Stimulated activated CD4-positive, alpha-beta T cell treated with anti-CD3 and anti-CD28 coated beads, Interleukin-1b, Interleukin-23, amount 100 ng/mL, for 1 hour (primary cell): ENCODE results near the gene JAG1.

ENCODE experiments used
- DNase-seq, 2 donors: peaks; one replicate each; pipeline ENCODE4 v3.0.0-alpha.2; 2020; ENCODE audit warnings: low read depth in 2 of 2

The JAG1 gene

GRCh38 chr20:10699941-10700340 lies 26.1 kb upstream of the JAG1 start:
- DNase-seq = no peak

- no peak for DNase-seq
These were observed 25.7 kb upstream of the JAG1 start for GRCh38 chr20:10699489-10699888.

GRCh38 chr20:10696650-10697049 lies 22.9 kb upstream of the JAG1 start:
- DNase-seq = no peak

- DNase-seq = no peak
These were observed 15.6 kb upstream of the JAG1 start for GRCh38 chr20:10689385-10689784.

GRCh38 chr20:10687895-10688294 lies 14.1 kb upstream of the JAG1 start:
- no peak for DNase-seq

GRCh38 chr20:10686356-10687133 lies 12.7 kb upstream of the JAG1 start:
- DNase-seq = no peak

- no peak for DNase-seq
These were observed 9.7 kb upstream of the JAG1 start for GRCh38 chr20:10683537-10683936.

GRCh38 chr20:10682939-10683338 lies 9.1 kb upstream of the JAG1 start:
- DNase-seq = no peak

- DNase-seq = no peak
These were observed 7.7 kb upstream of the JAG1 start for GRCh38 chr20:10681494-10681893.

- DNase-seq = no peak
These were observed 6.8 kb upstream of the JAG1 start for GRCh38 chr20:10680571-10680970.

GRCh38 chr20:10679269-10679668 lies 5.5 kb upstream of the JAG1 start:
- DNase-seq = no peak

- DNase-seq = no peak
These were observed 2.7 kb upstream of the JAG1 start for GRCh38 chr20:10676518-10676917.

GRCh38 chr20:10675450-10675848 lies 1.6 kb upstream of the JAG1 start:
- no peak for DNase-seq

- no peak for DNase-seq
These were observed 1.1 kb upstream of the JAG1 start for GRCh38 chr20:10674684-10675449.

- DNase-seq = no peak
These were observed 490 bp downstream of the JAG1 start for GRCh38 chr20:10673176-10673841.

GRCh38 chr20:10672624-10673127 lies 1.1 kb downstream of the JAG1 start:
- DNase-seq = no peak

GRCh38 chr20:10671919-10672623 lies 1.7 kb downstream of the JAG1 start:
- no peak for DNase-seq

GRCh38 chr20:10671221-10671918 lies 2.4 kb downstream of the JAG1 start:
- DNase-seq = no peak

- no peak for DNase-seq
These were observed 3.1 kb downstream of the JAG1 start for GRCh38 chr20:10670501-10671220.

- no peak for DNase-seq
These were observed 3.9 kb downstream of the JAG1 start for GRCh38 chr20:10669843-10670446.
